ENCODE results near the gene LBH.

The LBH gene

DNA sequence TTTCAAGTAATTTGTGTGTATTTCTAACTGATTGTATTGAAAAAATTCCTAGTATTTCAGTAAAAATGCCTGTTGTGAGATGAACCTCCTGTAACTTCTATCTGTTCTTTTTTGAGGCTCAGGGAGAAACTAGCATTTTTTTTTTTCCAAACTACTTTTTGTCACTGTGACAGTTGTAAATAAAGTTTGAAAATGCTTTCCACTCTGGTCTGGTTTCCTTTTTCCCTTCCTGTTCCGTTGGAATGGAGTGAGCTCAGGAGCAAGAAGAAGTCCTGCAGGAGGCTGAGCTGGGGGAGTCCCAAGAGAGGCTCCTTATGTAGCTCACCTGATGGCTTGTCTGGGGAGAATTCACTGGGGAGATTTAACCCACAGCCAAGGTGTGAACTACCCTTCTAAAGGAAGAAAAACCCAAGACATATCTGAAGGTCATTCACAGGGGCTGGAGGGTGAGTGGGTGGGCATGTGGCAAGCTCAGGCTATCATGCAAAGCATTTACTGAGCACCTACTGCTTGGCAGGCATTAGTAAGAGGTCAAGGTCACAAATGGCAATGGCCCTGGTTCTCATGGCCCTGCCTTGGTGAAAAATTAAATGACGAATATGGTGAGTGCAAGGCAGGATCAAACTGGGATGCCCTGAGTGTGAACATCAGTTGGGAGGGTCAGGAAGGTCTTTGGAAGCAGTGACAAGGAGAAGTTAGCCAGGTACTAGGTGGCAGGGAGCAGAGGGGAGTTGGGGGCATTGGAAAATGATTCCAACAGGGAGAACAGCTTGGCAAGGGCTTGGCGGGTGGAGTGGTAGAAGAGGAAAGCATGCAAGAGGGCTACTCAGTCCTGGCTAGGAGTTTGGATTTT is 28.7 kb downstream of the LBH start:
- TF ChIP-seq, protein P1, sequence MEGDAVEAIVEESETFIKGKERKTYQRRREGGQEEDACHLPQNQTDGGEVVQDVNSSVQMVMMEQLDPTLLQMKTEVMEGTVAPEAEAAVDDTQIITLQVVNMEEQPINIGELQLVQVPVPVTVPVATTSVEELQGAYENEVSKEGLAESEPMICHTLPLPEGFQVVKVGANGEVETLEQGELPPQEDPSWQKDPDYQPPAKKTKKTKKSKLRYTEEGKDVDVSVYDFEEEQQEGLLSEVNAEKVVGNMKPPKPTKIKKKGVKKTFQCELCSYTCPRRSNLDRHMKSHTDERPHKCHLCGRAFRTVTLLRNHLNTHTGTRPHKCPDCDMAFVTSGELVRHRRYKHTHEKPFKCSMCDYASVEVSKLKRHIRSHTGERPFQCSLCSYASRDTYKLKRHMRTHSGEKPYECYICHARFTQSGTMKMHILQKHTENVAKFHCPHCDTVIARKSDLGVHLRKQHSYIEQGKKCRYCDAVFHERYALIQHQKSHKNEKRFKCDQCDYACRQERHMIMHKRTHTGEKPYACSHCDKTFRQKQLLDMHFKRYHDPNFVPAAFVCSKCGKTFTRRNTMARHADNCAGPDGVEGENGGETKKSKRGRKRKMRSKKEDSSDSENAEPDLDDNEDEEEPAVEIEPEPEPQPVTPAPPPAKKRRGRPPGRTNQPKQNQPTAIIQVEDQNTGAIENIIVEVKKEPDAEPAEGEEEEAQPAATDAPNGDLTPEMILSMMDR (IDR thresholded peaks at IDR 0.05): no peak
- Histone ChIP-seq H3K4me1 (peaks cover 10% of the 10 kb centered on the region), H3K4me2 (ENCODE audit: low read length) (no peak overlapping the region), H3K9ac (no peak overlapping the region), H3K9me3 (ENCODE audit: control insufficient read depth, low read length) (no peaks in the 10 kb centered on the region), H3K4me3 (ENCODE audit: low read depth, low read length) (no peak overlapping the region), H3K79me2 (peaks cover 21% of the 10 kb centered on the region), H2AFZ (no peak overlapping the region), H3K27me3 (ENCODE audit: control insufficient read depth, insufficient read depth, low read length) (no peaks in the 10 kb centered on the region), H3K36me3 (ENCODE audit: control insufficient read depth, insufficient read depth, low read length) (no peaks in the 10 kb centered on the region), H3K27ac (no peak overlapping the region)

DNA sequence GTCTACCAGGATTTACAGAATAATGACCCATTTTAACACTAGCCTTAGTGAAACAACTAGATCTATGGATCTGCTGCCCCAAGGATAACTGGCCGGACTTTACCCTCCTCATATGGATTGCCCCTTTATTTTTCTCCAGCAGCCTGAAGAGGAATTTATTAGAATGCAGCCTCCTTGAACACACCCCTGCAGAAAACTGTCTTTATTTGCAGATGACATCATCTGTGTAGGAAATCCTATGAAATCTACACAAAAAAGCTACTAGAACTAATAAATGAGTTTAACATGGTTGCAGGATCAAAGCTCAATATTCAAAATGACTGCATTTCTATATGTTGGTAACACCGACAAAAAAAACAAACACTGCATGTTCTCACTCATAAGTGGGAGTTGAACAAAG is 29.6 kb downstream of the LBH start:
- no peak overlapping the region for H3K9ac ChIP-seq

DNA sequence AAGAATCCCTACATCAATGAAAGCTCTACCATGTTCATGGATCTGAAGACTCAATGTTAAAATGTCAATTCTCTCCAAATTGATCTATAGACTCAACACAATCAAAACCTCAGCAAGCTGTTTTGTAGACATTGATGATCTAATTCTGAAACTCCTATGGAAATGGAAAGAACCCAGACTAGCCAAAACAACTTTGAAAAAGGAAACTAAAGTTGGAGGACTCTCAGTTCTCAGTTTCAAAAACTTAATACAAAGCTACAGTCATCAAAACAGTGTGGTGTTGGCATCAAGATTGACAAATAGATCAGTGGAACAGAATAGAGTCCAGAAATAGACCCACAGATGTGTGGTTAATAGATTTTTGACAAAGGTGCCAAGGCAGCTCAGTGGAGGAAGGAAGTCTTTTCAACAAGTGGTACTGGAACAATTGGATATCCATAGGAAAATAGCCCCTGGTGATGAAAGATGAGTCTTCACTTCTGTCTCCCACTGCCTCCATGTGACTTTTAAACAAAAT is 30.4 kb downstream of the LBH start:
- Histone ChIP-seq H3K9ac (no peak overlapping the region), H3K79me2 (peaks cover 14% of the 10 kb centered on the region), H3K4me1 (no peaks in the 10 kb centered on the region), H2AFZ (no peak overlapping the region), H3K27ac (no peak overlapping the region), H3K27me3 (ENCODE audit: control insufficient read depth, insufficient read depth, low read length) (no peaks in the 10 kb centered on the region), H3K36me3 (ENCODE audit: control insufficient read depth, insufficient read depth, low read length) (no peaks in the 10 kb centered on the region), H3K4me2 (ENCODE audit: low read length) (no peak overlapping the region), H3K4me3 (ENCODE audit: low read depth, low read length) (no peak overlapping the region), H3K9me3 (ENCODE audit: control insufficient read depth, low read length) (no peaks in the 10 kb centered on the region)
- TF ChIP-seq, protein P1 (IDR thresholded peaks at IDR 0.05): no peak

More for the DNA sequence above, 29.6 kb downstream of the LBH start:
- no peak overlapping the region for H3K4me3 ChIP-seq (ENCODE audit: low read depth, low read length)
- no peak overlapping the region for H3K27ac ChIP-seq
- no peaks in the 10 kb centered on the region for H3K36me3 ChIP-seq (ENCODE audit: control insufficient read depth, insufficient read depth, low read length)
- no peaks in the 10 kb centered on the region for H3K27me3 ChIP-seq (ENCODE audit: control insufficient read depth, insufficient read depth, low read length)
- H3K4me1 ChIP-seq: peaks cover 1% of the 10 kb centered on the region
- H3K4me2 ChIP-seq (ENCODE audit: low read length): no peak overlapping the region
- no peak overlapping the region for H2AFZ ChIP-seq
- H3K9me3 ChIP-seq (ENCODE audit: control insufficient read depth, low read length): no peaks in the 10 kb centered on the region
- TF ChIP-seq, protein P1 (IDR thresholded peaks at IDR 0.05): no peak
- H3K79me2 ChIP-seq: peaks cover 14% of the 10 kb centered on the region

DNA sequence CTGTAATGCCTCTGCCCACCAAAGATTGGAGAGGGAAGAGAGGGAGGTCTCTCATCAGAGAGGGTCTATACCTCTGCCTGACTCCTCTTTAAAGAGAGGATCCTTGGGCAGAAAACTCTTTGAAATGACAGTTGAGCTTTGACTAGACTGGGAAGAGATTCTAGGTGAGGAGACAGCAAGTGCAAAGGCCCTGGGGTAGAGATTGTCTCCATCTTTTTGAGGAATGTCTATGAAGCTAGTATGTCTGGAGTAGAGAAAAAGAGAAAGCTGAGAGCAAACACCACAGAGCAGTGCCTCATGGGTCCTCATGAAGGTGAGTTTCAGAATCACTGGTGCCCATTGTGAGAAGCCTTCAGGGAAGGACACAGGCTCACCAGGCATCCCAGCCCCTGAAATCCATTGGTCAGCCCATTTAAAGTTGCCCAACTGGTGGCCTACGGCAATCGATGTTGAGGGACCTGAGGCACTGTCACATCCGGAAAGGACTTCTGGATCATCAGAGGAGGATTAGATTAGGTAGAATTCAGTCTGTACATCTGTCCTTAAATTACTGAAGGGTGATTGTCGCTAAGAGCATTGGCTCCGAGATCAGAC is 31.5 kb downstream of the LBH start:
- TF ChIP-seq, protein P1 (IDR thresholded peaks at IDR 0.05): no peak
- no peaks in the 10 kb centered on the region for H3K27me3 ChIP-seq (ENCODE audit: control insufficient read depth, insufficient read depth, low read length)

More for the DNA sequence above, 31.5 kb downstream of the LBH start:
- no peak overlapping the region for H3K27ac ChIP-seq
- no peak overlapping the region for H3K4me3 ChIP-seq (ENCODE audit: low read depth, low read length)
- H2AFZ ChIP-seq: no peak overlapping the region
- no peak overlapping the region for H3K9ac ChIP-seq
- no peaks in the 10 kb centered on the region for H3K9me3 ChIP-seq (ENCODE audit: control insufficient read depth, low read length)
- no peaks in the 10 kb centered on the region for H3K4me1 ChIP-seq
- no peaks in the 10 kb centered on the region for H3K36me3 ChIP-seq (ENCODE audit: control insufficient read depth, insufficient read depth, low read length)
- H3K79me2 ChIP-seq: peaks cover 8% of the 10 kb centered on the region
- H3K4me2 ChIP-seq (ENCODE audit: low read length): no peak overlapping the region

All from parathyroid adenoma (tissue), 2 donors.